Fibroblast of the aortic adventitia (primary cell): Measurements from ENCODE around the gene CAMTA2. TPM values are rescaled to one million over a fixed set of nuclear protein-coding genes. Genes with fewer than 3 reads are reported as not detected.

ENCODE experiments used
- DNase-seq: peaks from one replicate; pipeline ENCODE4 v3.0.0-alpha.2; 2010; ENCODE audit warnings: low read depth
- H3K4me3 ChIP-seq: 2 replicates; pipeline ENCODE4 v1.5.1; 2011; ENCODE audit warnings: low read depth, mild to moderate bottlenecking, control low read depth, low read length, moderate library complexity
- CTCF ChIP-seq: IDR thresholded peaks from 2 replicates; pipeline ENCODE4 v1.5.1; 2011; ENCODE audit warnings: mild to moderate bottlenecking, low read length, control low read depth, inconsistent platforms; ENCODE audit not compliant: insufficient read depth
- total RNA-seq: library from RNA; depleted of rRNA; stranded (reverse); fragments of >200 nt; gene quantifications from 2 replicates; pipeline ENCODE4 v1.2.3, GENCODE V29; 2012; ENCODE audit warnings: low replicate concordance

The CAMTA2 gene
- total RNA-seq, 1 donor, result 21.1 TPM

- DNase-seq, result no peak
- no peak for TF ChIP-seq CTCF
- H3K4me3 ChIP-seq, result no peak overlapping the region
Observed at GRCh38 chr17:5002121-5002788, 14.8 kb upstream of the CAMTA2 start.

- H3K4me3 ChIP-seq, result peak overlapping the region; percentile 97
- DNase-seq, result peak; percentile 51
Observed at GRCh38 chr17:5000237-5000639, 12.8 kb upstream of the CAMTA2 start.

GRCh38 chr17:4999430-5000093 lies 12.1 kb upstream of the CAMTA2 start:
- no peak for TF ChIP-seq CTCF
- peak overlapping the region; percentile 97 for H3K4me3 ChIP-seq
- no peak for DNase-seq

More at GRCh38 chr17:5000237-5000639, 12.8 kb upstream of the CAMTA2 start:
- TF ChIP-seq CTCF, result no peak

- H3K4me3 ChIP-seq, result peak overlapping the region; percentile 97
- no peak for DNase-seq
- TF ChIP-seq CTCF, result no peak
Observed at GRCh38 chr17:4998732-4999429, 11.4 kb upstream of the CAMTA2 start.

GRCh38 chr17:4998027-4998731 lies 10.7 kb upstream of the CAMTA2 start:
- TF ChIP-seq CTCF, result no peak
- H3K4me3 ChIP-seq, result peak overlapping the region; percentile 97
- no peak for DNase-seq

- peak; percentile 82 for DNase-seq
- peak within 1 kb of the TSS; percentile 97 for H3K4me3 ChIP-seq
- peak; percentile 20 for TF ChIP-seq CTCF
Observed at GRCh38 chr17:4997302-4998026, 10.0 kb upstream of the CAMTA2 start, which contains the start of the genes INCA1 and KIF1C. Gene INCA1 (minus strand): TSS chr17:4997522. CDS start chr17:4994437, 3,085 bp downstream. Gene KIF1C (plus strand): TSS chr17:4997950. CDS start chr17:5000247, 2,297 bp downstream.
